ENCODE results near the gene WBP11. TPM values are rescaled to one million over a fixed set of nuclear protein-coding genes. Genes with fewer than 3 reads are reported as not detected.

The WBP11 gene
- total RNA-seq, 3 donors from 2014 or later (not counting 1 experiment from before 2014, with no cell fraction given): 130 to 159 (median 134) TPM

DNA sequence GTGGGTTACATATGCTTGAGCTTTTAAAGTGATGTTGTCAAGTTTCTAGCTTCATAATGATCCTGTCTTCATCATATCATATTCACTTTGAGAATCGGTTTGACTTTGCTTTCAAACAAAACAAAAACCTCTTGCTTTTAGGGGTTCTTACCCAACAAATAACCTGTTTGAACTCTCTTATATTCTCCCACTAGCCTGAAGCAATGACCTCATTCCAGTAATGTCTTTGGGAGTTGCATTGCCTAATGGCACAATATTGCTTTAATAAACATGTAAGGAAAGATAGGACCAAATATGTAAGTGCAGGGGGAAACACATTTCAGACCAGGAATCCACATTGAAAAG lies 27.7 kb downstream of the WBP11 start:
- WGBS (ENCODE audit: insufficient coverage): 25% methylated on average over 1 of the region's 1 CpG
- DNase-seq: no peak
- ATAC-seq: no peak
- Mint-ChIP-seq H3K4me1 (peaks cover 50% of the 10 kb centered on the region in 2 donors), H3K36me3 (no peaks in the 10 kb centered on the region), H3K4me3 (peak overlapping the region; percentile 100), H3K27ac (peak overlapping the region; percentile 96 to 99), H3K27me3 (ENCODE audit: low read depth in 2 of 2) (peaks cover 0 to 5% of the 10 kb centered on the region in 2 donors), H3K9me3 (no peaks in the 10 kb centered on the region)
- H3K4me1 ChIP-seq (ENCODE audit: control insufficient read depth, insufficient read depth, low read length): peaks cover 25% of the 10 kb centered on the region
- peak overlapping the region; percentile 69 for H3K27ac ChIP-seq (ENCODE audit: low read length)
- H3K27me3 ChIP-seq (ENCODE audit: control insufficient read depth, insufficient read depth, low read length): no peaks in the 10 kb centered on the region
- no peaks in the 10 kb centered on the region for H3K36me3 ChIP-seq (ENCODE audit: control insufficient read depth, insufficient read depth, low read length)
- TF ChIP-seq, protein P1, sequence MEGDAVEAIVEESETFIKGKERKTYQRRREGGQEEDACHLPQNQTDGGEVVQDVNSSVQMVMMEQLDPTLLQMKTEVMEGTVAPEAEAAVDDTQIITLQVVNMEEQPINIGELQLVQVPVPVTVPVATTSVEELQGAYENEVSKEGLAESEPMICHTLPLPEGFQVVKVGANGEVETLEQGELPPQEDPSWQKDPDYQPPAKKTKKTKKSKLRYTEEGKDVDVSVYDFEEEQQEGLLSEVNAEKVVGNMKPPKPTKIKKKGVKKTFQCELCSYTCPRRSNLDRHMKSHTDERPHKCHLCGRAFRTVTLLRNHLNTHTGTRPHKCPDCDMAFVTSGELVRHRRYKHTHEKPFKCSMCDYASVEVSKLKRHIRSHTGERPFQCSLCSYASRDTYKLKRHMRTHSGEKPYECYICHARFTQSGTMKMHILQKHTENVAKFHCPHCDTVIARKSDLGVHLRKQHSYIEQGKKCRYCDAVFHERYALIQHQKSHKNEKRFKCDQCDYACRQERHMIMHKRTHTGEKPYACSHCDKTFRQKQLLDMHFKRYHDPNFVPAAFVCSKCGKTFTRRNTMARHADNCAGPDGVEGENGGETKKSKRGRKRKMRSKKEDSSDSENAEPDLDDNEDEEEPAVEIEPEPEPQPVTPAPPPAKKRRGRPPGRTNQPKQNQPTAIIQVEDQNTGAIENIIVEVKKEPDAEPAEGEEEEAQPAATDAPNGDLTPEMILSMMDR (IDR thresholded peaks at IDR 0.05): no peak
- H3K4me3 ChIP-seq (ENCODE audit: low read length): no peak overlapping the region
- intact Hi-C loops (cut with micrococcal nuclease): loop anchor here (2.0 kb wide), 1 partner anchor 357 kb away; no protein-coding TSS in a partner anchor
- H3K9me3 ChIP-seq (ENCODE audit: control insufficient read depth, insufficient read depth, low read length): no peaks in the 10 kb centered on the region

DNA sequence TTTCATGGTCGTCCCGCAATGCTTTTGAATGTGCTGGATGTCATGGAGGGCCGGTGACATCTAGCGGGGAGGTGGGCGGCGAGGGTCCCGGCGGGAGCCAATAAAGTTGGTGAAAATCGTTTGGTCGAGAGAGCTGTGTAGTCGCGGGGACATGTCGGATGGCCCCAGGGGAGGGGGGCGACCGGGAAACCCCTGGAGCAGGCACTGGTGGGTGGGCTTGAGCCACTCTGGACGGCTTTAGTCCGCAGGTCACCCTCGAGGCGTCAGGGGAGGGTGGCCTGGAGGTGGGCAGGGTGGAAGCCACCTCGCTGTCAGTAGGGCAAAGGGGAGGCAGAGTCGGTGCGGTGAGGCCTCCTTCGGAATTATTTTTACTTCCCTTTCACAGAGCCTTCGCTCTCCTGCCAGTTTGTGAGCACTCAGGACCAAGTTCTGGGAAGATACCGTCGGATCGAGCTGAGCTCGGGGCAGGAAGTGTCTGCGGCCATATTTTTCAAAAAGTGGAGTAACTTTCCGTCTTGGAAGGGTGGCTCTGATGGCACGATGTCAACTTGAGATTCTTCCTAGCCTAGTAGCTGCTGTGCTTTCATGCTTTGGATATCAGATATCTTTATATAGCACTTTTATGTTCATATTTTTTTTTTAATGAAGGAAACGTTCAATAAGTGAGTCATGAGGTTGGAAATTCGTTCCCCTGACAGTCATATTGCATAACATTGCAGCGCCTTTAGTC lies 28.2 kb downstream of the WBP11 start:
- H3K27me3 Mint-ChIP-seq (ENCODE audit: low read depth in 2 of 2): peaks cover 0 to 5% of the 10 kb centered on the region in 2 donors
- no peaks in the 10 kb centered on the region for H3K36me3 Mint-ChIP-seq
- H3K9me3 Mint-ChIP-seq: no peaks in the 10 kb centered on the region
- H3K4me3 Mint-ChIP-seq: peak overlapping the region; percentile 100
- H3K4me1 Mint-ChIP-seq: peaks cover 53% of the 10 kb centered on the region in 2 donors
- TF ChIP-seq, protein P1 (IDR thresholded peaks at IDR 0.05): no peak
- 3% methylated on average over 34 of the region's 34 CpGs for WGBS (ENCODE audit: insufficient coverage)
- intact Hi-C loops (cut with micrococcal nuclease): loop anchor here (1.0 to 5.0 kb wide), 4 partner anchors 28 to 1673 kb away; partner anchors contain the start of genes C12orf60, GSG1 and WBP11
- Histone ChIP-seq H3K4me3 (ENCODE audit: low read length) (peak overlapping the region; percentile 63), H3K27me3 (ENCODE audit: control insufficient read depth, insufficient read depth, low read length) (no peaks in the 10 kb centered on the region), H3K27ac (ENCODE audit: low read length) (peak overlapping the region; percentile 69), H3K9me3 (ENCODE audit: control insufficient read depth, insufficient read depth, low read length) (no peaks in the 10 kb centered on the region), H3K4me1 (ENCODE audit: control insufficient read depth, insufficient read depth, low read length) (peaks cover 25% of the 10 kb centered on the region), H3K36me3 (ENCODE audit: control insufficient read depth, insufficient read depth, low read length) (no peaks in the 10 kb centered on the region)
- peak overlapping the region; percentile 96 to 99 for H3K27ac Mint-ChIP-seq
- DNase-seq (peak; percentile 37 to 57), ATAC-seq (no peak)

DNA sequence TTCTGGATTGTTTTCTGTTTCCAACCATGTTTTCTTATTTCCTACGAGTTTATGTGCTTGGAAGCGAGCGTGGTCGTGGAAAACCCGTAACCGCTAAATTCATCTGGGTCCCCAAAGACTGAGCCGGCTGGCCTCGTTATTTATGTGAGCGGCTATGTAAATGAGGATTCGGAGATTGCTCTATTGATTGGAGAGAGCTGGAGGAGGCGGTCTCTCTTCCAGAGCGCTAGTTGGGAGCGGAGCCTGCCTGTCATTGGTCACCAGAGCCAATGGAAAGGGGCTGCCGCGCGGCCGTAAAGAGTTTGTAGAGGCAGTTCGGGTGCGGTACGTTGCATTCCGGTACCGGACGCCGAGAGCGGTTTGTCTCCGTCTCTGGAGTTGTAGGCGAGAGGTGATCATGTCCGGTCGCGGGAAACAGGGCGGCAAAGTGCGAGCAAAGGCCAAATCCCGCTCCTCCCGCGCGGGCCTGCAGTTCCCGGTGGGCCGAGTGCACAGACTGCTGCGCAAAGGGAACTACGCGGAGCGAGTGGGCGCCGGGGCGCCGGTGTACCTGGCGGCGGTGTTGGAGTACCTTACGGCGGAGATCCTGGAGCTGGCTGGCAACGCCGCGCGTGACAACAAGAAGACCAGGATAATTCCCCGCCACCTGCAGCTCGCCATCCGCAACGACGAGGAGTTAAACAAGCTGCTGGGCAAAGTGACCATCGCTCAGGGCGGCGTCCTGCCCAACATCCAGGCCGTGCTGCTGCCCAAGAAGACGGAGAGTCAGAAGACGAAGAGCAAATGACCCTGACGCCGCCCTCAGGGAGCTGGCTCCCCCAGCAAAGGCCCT lies 29.0 kb downstream of the WBP11 start:
- TF ChIP-seq, protein P1 (IDR thresholded peaks at IDR 0.05): no peak
- H3K36me3 Mint-ChIP-seq: no peaks in the 10 kb centered on the region
- intact Hi-C loops (cut with micrococcal nuclease): loop anchor here (1.0 to 5.0 kb wide), 4 partner anchors 29 to 1672 kb away; partner anchors contain the start of genes C12orf60, GSG1 and WBP11
- peak overlapping the region; percentile 100 for H3K4me3 Mint-ChIP-seq
- Histone ChIP-seq H3K4me3 (ENCODE audit: low read length) (peak overlapping the region; percentile 63), H3K36me3 (ENCODE audit: control insufficient read depth, insufficient read depth, low read length) (no peaks in the 10 kb centered on the region), H3K4me1 (ENCODE audit: control insufficient read depth, insufficient read depth, low read length) (peaks cover 28% of the 10 kb centered on the region), H3K27ac (ENCODE audit: low read length) (peak overlapping the region; percentile 69), H3K27me3 (ENCODE audit: control insufficient read depth, insufficient read depth, low read length) (no peaks in the 10 kb centered on the region), H3K9me3 (ENCODE audit: control insufficient read depth, insufficient read depth, low read length) (no peaks in the 10 kb centered on the region)
- no peaks in the 10 kb centered on the region for H3K9me3 Mint-ChIP-seq
- WGBS (ENCODE audit: insufficient coverage): under 1% methylated on average over 67 of the region's 67 CpGs
- peaks cover 60 to 61% of the 10 kb centered on the region in 2 donors for H3K4me1 Mint-ChIP-seq
- peak overlapping the region; percentile 96 to 99 for H3K27ac Mint-ChIP-seq
- ATAC-seq (peak; percentile 54 to 75 (median 64)), DNase-seq (peak; percentile 85 to 95)
- H3K27me3 Mint-ChIP-seq (ENCODE audit: low read depth in 2 of 2): no peaks in the 10 kb centered on the region

Measured in natural killer cell (primary cell).